Fibroblast of lung (primary cell): ENCODE results near the gene GRIN2D.

ENCODE experiments used
- EZH2 ChIP-seq: IDR thresholded peaks from 2 replicates; pipeline ENCODE4 v1.5.1; 2012; ENCODE audit warnings: low read length, control low read depth, mild to moderate bottlenecking; ENCODE audit errors: missing control alignments
- TF ChIP-seq, protein P1 (sequence below), 2 donors: IDR thresholded peaks in 1 of 2; conservative IDR thresholded peaks in 1 of 2; 1 replicate in 1 of 2; 2 replicates in 1 of 2; pipeline ENCODE4 v1.5.1; 2011 to 2012; ENCODE audit warnings: low read length in 2 of 2, control low read depth in 1 of 2, inconsistent platforms in 1 of 2, low read depth in 1 of 2, mild to moderate bottlenecking in 1 of 2

DNA sequence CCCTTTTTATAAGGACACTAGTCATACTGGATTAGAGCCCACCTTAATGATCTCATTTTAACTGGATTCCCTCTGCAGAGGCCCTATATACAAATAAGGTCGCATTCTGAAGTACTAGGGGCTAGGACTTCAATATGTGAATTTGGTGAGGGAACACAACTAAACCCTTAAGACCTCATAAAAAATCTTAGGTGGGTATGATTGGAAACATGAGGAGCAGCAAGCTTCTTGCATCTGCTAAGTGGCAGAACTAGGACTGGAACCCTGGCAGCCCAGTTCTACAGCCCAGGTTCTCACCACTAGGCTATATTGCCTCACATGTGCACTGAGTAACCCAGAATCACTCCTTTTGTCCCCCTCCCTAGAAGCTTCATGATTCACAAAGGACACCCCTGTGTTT is 35.2 kb downstream of the GRIN2D start:
- TF ChIP-seq, protein P1, sequence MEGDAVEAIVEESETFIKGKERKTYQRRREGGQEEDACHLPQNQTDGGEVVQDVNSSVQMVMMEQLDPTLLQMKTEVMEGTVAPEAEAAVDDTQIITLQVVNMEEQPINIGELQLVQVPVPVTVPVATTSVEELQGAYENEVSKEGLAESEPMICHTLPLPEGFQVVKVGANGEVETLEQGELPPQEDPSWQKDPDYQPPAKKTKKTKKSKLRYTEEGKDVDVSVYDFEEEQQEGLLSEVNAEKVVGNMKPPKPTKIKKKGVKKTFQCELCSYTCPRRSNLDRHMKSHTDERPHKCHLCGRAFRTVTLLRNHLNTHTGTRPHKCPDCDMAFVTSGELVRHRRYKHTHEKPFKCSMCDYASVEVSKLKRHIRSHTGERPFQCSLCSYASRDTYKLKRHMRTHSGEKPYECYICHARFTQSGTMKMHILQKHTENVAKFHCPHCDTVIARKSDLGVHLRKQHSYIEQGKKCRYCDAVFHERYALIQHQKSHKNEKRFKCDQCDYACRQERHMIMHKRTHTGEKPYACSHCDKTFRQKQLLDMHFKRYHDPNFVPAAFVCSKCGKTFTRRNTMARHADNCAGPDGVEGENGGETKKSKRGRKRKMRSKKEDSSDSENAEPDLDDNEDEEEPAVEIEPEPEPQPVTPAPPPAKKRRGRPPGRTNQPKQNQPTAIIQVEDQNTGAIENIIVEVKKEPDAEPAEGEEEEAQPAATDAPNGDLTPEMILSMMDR (conservative IDR thresholded peaks at IDR 0.05 in 1 of 2, IDR thresholded peaks at IDR 0.05 in 1 of 2; ENCODE audit: low read depth in 1 of 2, low read length in 2 of 2), result no peak
- no peak for TF ChIP-seq EZH2
